Lung (tissue), 12 donors: ENCODE data around the gene SCARB1. TPM values are rescaled to one million over a fixed set of nuclear protein-coding genes. Genes with fewer than 3 reads are reported as not detected.

Experiments
- ATAC-seq: fragments of 200-7000 bp; cut with Tn5 transposase; one replicate; pipeline ENCODE4 v1.9.1; 2020; ENCODE audit warnings: moderate number of reproducible peaks; ENCODE audit not compliant: insufficient read depth, low FRiP score
- DNase-seq, 3 donors: peaks; one replicate each; pipeline ENCODE4 v3.0.0-alpha.2; 2013 to 2017
- H3K27ac ChIP-seq, 2 donors: one replicate each; pipeline ENCODE4 v1.5.1; 2013; ENCODE audit warnings: mild to moderate bottlenecking in 2 of 2, moderate library complexity in 2 of 2, control low read depth in 1 of 2, inconsistent platforms in 1 of 2, low read depth in 1 of 2, low read length in 1 of 2
- H3K27me3 ChIP-seq, 3 donors: one replicate each; pipeline ENCODE4 v1.5.1; 2013; ENCODE audit warnings: low read length in 2 of 3; ENCODE audit not compliant: control insufficient read depth in 3 of 3, insufficient read depth in 3 of 3
- H3K36me3 ChIP-seq, 4 donors: one replicate each; pipeline ENCODE4 v1.5.1; 2013; ENCODE audit warnings: low read length in 4 of 4, mild to moderate bottlenecking in 1 of 4, moderate library complexity in 1 of 4; ENCODE audit not compliant: control insufficient read depth in 4 of 4, insufficient read depth in 4 of 4
- H3K4me1 ChIP-seq, 5 donors: one replicate each; pipeline ENCODE4 v1.5.1; 2013; ENCODE audit warnings: low read length in 5 of 5, mild to moderate bottlenecking in 2 of 5, moderate library complexity in 1 of 5; ENCODE audit not compliant: control insufficient read depth in 5 of 5, insufficient read depth in 5 of 5
- H3K4me3 ChIP-seq: one replicate; pipeline ENCODE4 v1.5.1; 2013; ENCODE audit warnings: mild to moderate bottlenecking, control low read depth, moderate library complexity
- H3K9ac ChIP-seq, 2 donors: one replicate each; pipeline ENCODE4 v1.5.1; 2013; ENCODE audit warnings: low read length in 2 of 2, control low read depth in 1 of 2; ENCODE audit not compliant: insufficient read depth in 1 of 2
- H3K9me3 ChIP-seq, 4 donors: one replicate each; pipeline ENCODE4 v1.5.1; 2013; ENCODE audit warnings: low read length in 3 of 4, mild to moderate bottlenecking in 1 of 4, moderate library complexity in 1 of 4; ENCODE audit not compliant: control insufficient read depth in 4 of 4, insufficient read depth in 3 of 4
- WGBS, 2 donors: extraction: QIAGEN DNeasy Blood & Tissue Kit; methylation state at CpG; one replicate each; pipeline ENCODE4 v1.1.7; 2013; 5-methylcytosine and 5-hydroxymethylcytosine counted together
- polyA plus RNA-seq, 2 donors: library from polyadenylated mRNA; stranded (reverse); fragments of 200-250 nt; gene quantifications; one replicate each; pipeline ENCODE4 v1.2.1, GENCODE V29; 2013
- total RNA-seq, 2 donors: library from RNA; depleted of rRNA in 1 of 2; stranded (reverse); fragments of >200 nt in 1 of 2; gene quantifications; one replicate each; pipeline ENCODE4 v1.2.1, GENCODE V29; 2014 to 2021
- TF ChIP-seq, protein P1 (sequence below): IDR thresholded peaks from 2 replicates; pipeline ENCODE4 v1.5.1; 2012; ENCODE audit warnings: mild to moderate bottlenecking; ENCODE audit errors: control extremely low read depth, extremely low read depth
- donor health status: control.
- donor health status: control.
- donor health status: Bipolar disorder and iron deficiency.
- donor health status: healthy.
- donor health status: DM: yes; HTN: yes; CAD: no.

The SCARB1 gene
- total and polyA plus RNA-seq, 4 donors: 11.9 to 31.3 (median 28.8) TPM

GRCh38 chr12:124750787-124751471 is 112.7 kb downstream of the SCARB1 start:
- Histone ChIP-seq H3K36me3 (no peaks in the 10 kb centered on the region), H3K9ac (no peak overlapping the region), H3K9me3 (peaks cover 0 to 2% (median 0%) of the 10 kb centered on the region in 4 donors), H3K4me1 (peaks cover 0 to 26% (median 12%) of the 10 kb centered on the region in 5 donors), H3K27ac (no peak overlapping the region), H3K4me3 (no peak overlapping the region), H3K27me3 (no peaks in the 10 kb centered on the region)
- 78 to 80% methylated on average over 19 of the region's 19 CpGs for WGBS, 2 donors
- TF ChIP-seq, protein P1, sequence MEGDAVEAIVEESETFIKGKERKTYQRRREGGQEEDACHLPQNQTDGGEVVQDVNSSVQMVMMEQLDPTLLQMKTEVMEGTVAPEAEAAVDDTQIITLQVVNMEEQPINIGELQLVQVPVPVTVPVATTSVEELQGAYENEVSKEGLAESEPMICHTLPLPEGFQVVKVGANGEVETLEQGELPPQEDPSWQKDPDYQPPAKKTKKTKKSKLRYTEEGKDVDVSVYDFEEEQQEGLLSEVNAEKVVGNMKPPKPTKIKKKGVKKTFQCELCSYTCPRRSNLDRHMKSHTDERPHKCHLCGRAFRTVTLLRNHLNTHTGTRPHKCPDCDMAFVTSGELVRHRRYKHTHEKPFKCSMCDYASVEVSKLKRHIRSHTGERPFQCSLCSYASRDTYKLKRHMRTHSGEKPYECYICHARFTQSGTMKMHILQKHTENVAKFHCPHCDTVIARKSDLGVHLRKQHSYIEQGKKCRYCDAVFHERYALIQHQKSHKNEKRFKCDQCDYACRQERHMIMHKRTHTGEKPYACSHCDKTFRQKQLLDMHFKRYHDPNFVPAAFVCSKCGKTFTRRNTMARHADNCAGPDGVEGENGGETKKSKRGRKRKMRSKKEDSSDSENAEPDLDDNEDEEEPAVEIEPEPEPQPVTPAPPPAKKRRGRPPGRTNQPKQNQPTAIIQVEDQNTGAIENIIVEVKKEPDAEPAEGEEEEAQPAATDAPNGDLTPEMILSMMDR: no peak
- ATAC-seq (no peak), DNase-seq (peak; percentile 53 to 66 (median 58))

- H3K36me3 ChIP-seq: no peaks in the 10 kb centered on the region
- H3K27ac ChIP-seq: no peak overlapping the region
- H3K27me3 ChIP-seq: no peaks in the 10 kb centered on the region
- TF ChIP-seq, protein P1: no peak
- H3K4me1 ChIP-seq: peaks cover 0 to 26% (median 8%) of the 10 kb centered on the region in 5 donors
- peaks cover 0 to 2% (median 0%) of the 10 kb centered on the region in 4 donors for H3K9me3 ChIP-seq
- no peak for ATAC-seq
- DNase-seq: no peak
- H3K4me3 ChIP-seq: no peak overlapping the region
- WGBS, 2 donors: 78 to 85% methylated on average over 10 of the region's 10 CpGs
- no peak overlapping the region for H3K9ac ChIP-seq
These were observed 113.5 kb downstream of the SCARB1 start for GRCh38 chr12:124750149-124750656.

GRCh38 chr12:124749725-124750124 is 113.9 kb downstream of the SCARB1 start:
- ATAC-seq: no peak
- H3K4me1 ChIP-seq: peaks cover 0 to 22% (median 4%) of the 10 kb centered on the region in 5 donors

More at GRCh38 chr12:124749725-124750124, 113.9 kb downstream of the SCARB1 start:
- no peak for DNase-seq
- Histone ChIP-seq H3K27ac (no peak overlapping the region), H3K9me3 (peaks cover 0 to 2% (median 0%) of the 10 kb centered on the region in 4 donors), H3K36me3 (no peaks in the 10 kb centered on the region), H3K27me3 (no peaks in the 10 kb centered on the region), H3K9ac (no peak overlapping the region), H3K4me3 (no peak overlapping the region)
- TF ChIP-seq, protein P1: no peak
- 90 to 93% methylated on average over 9 of the region's 9 CpGs for WGBS, 2 donors
